Measurements from ENCODE around the gene AFAP1L2. TPM values are rescaled to one million over a fixed set of nuclear protein-coding genes. Genes with fewer than 3 reads are reported as not detected.

Gene AFAP1L2
- total RNA-seq, 2 donors from 2014 or later, result 10.5 to 17.9 TPM

DNA sequence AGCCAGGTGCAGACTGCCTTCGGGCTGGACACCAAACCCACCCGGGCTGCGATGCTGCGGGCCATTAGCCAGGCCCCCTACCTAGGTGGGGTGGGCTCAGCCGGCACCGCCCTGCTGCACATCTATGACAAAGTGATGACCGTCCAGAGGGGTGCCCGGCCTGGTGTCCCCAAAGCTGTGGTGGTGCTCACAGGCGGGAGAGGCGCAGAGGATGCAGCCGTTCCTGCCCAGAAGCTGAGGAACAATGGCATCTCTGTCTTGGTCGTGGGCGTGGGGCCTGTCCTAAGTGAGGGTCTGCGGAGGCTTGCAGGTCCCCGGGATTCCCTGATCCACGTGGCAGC lies 115.2 kb downstream of the AFAP1L2 start:
- no peaks in the 10 kb centered on the region for H3K27me3 ChIP-seq
- WGBS, 2 donors, result 89 to 100% methylated on average over 3 to 16 of the region's 16 CpGs
- TF ChIP-seq, protein P1, sequence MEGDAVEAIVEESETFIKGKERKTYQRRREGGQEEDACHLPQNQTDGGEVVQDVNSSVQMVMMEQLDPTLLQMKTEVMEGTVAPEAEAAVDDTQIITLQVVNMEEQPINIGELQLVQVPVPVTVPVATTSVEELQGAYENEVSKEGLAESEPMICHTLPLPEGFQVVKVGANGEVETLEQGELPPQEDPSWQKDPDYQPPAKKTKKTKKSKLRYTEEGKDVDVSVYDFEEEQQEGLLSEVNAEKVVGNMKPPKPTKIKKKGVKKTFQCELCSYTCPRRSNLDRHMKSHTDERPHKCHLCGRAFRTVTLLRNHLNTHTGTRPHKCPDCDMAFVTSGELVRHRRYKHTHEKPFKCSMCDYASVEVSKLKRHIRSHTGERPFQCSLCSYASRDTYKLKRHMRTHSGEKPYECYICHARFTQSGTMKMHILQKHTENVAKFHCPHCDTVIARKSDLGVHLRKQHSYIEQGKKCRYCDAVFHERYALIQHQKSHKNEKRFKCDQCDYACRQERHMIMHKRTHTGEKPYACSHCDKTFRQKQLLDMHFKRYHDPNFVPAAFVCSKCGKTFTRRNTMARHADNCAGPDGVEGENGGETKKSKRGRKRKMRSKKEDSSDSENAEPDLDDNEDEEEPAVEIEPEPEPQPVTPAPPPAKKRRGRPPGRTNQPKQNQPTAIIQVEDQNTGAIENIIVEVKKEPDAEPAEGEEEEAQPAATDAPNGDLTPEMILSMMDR (IDR thresholded peaks at IDR 0.05), result no peak
- TF ChIP-seq POLR2A (IDR thresholded peaks at IDR 0.05), result no peak
- H3K4me3 ChIP-seq, result no peak overlapping the region
- H3K27ac ChIP-seq, result no peak overlapping the region
- no peaks in the 10 kb centered on the region for H3K36me3 ChIP-seq (replicated peaks in 1 of 2; ENCODE audit: insufficient read depth in 1 of 2, low read depth in 2 of 2)
- DNase-seq (no peak), ATAC-seq (no peak)
- H3K9me3 ChIP-seq, result no peaks in the 10 kb centered on the region
- intact Hi-C loops (cut with DNase I), result no loop called here
- H3K4me1 ChIP-seq, result no peaks in the 10 kb centered on the region

GRCh38 chr10:114288424-114289095 lies 115.7 kb downstream of the AFAP1L2 start:
- ATAC-seq (no peak), DNase-seq (peak in 1 of 4 donors; percentile 2)
- intact Hi-C loops (cut with DNase I), result no loop called here
- Histone ChIP-seq H3K27me3 (no peaks in the 10 kb centered on the region), H3K27ac (no peak overlapping the region), H3K36me3 (replicated peaks in 1 of 2; ENCODE audit: insufficient read depth in 1 of 2, low read depth in 2 of 2) (no peaks in the 10 kb centered on the region), H3K4me1 (no peaks in the 10 kb centered on the region), H3K9me3 (no peaks in the 10 kb centered on the region), H3K4me3 (no peak overlapping the region)
- TF ChIP-seq, protein P1 (IDR thresholded peaks at IDR 0.05), result no peak
- no peak for TF ChIP-seq POLR2A (IDR thresholded peaks at IDR 0.05)
- WGBS, 2 donors, result 44 to 67% methylated on average over 5 to 11 of the region's 11 CpGs

- peak in 1 of 4 donors; percentile 6 for DNase-seq
- 65 to 70% methylated on average over 8 of the region's 8 CpGs for WGBS, 2 donors
These were observed 117.4 kb downstream of the AFAP1L2 start for GRCh38 chr10:114286921-114287320.

GRCh38 chr10:114285961-114286441 lies 118.3 kb downstream of the AFAP1L2 start:
- no peaks in the 10 kb centered on the region for H3K4me1 ChIP-seq
- 90% methylated on average over 31 of the region's 31 CpGs; no CpG with 5 or more reads in 1 of the 2 donors for WGBS, 2 donors
- H3K27me3 ChIP-seq, result no peaks in the 10 kb centered on the region
- no peaks in the 10 kb centered on the region for H3K36me3 ChIP-seq (replicated peaks in 1 of 2; ENCODE audit: insufficient read depth in 1 of 2, low read depth in 2 of 2)
- TF ChIP-seq, protein P1 (IDR thresholded peaks at IDR 0.05), result no peak
- no peak for TF ChIP-seq POLR2A (IDR thresholded peaks at IDR 0.05)
- no peak overlapping the region for H3K27ac ChIP-seq
- ATAC-seq (peak; percentile 15), DNase-seq (peak in 1 of 4 donors; percentile 4)
- H3K9me3 ChIP-seq, result no peaks in the 10 kb centered on the region
- H3K4me3 ChIP-seq, result no peak overlapping the region
- intact Hi-C loops (cut with DNase I), result no loop called here

More at GRCh38 chr10:114286921-114287320, 117.4 kb downstream of the AFAP1L2 start:
- H3K27ac ChIP-seq, result no peak overlapping the region
- H3K4me3 ChIP-seq, result no peak overlapping the region
- ATAC-seq, result no peak
- no peaks in the 10 kb centered on the region for H3K9me3 ChIP-seq
- H3K27me3 ChIP-seq, result no peaks in the 10 kb centered on the region
- H3K4me1 ChIP-seq, result no peaks in the 10 kb centered on the region
- H3K36me3 ChIP-seq (replicated peaks in 1 of 2; ENCODE audit: insufficient read depth in 1 of 2, low read depth in 2 of 2), result no peaks in the 10 kb centered on the region
- intact Hi-C loops (cut with DNase I), result no loop called here
- TF ChIP-seq, protein P1 (IDR thresholded peaks at IDR 0.05), result no peak
- no peak for TF ChIP-seq POLR2A (IDR thresholded peaks at IDR 0.05)

Measured in body of pancreas (tissue), 4 donors.